Fibroblast of lung (primary cell): ENCODE measurements around the gene SCAF1. TPM values are rescaled to one million over a fixed set of nuclear protein-coding genes. Genes with fewer than 3 reads are reported as not detected.

Experiments used
- DNase-seq, 2 donors: peaks; one replicate each; pipeline versions ENCODE4 v3.0.0 to v3.0.0-alpha.2; 2010; ENCODE audit warnings: low read depth in 2 of 2
- H2AFZ ChIP-seq: 2 replicates; pipeline ENCODE4 v1.5.1; 2012; ENCODE audit warnings: low read length, control low read depth, inconsistent platforms
- H3K27ac ChIP-seq: 2 replicates; pipeline ENCODE4 v1.5.1; 2011; ENCODE audit warnings: low read length, control low read depth; ENCODE audit not compliant: insufficient read depth
- H3K27me3 ChIP-seq: 2 replicates; pipeline ENCODE4 v1.5.1; 2011; ENCODE audit warnings: mild to moderate bottlenecking, low read length; ENCODE audit not compliant: control insufficient read depth, insufficient read depth
- H3K36me3 ChIP-seq: 2 replicates; pipeline ENCODE4 v1.5.1; 2011; ENCODE audit warnings: low read length; ENCODE audit not compliant: control insufficient read depth, insufficient read depth
- H3K4me1 ChIP-seq: 2 replicates; pipeline ENCODE4 v1.5.1; 2011; ENCODE audit warnings: low read length; ENCODE audit not compliant: control insufficient read depth, insufficient read depth; ENCODE audit errors: extremely low read depth
- H3K4me2 ChIP-seq: 2 replicates; pipeline ENCODE4 v1.5.1; 2011; ENCODE audit warnings: low read length, control low read depth; ENCODE audit not compliant: insufficient read depth; ENCODE audit errors: extremely low read depth
- H3K4me3 ChIP-seq, 4 experiments: fragments of 200-600 bp in 1 of 4; sonication (generic) in 1 of 4; replicated peaks in 1 of 4; 2 replicates each; pipeline ENCODE4 v1.5.1; 2011 to 2016; ENCODE audit warnings: low read length in 4 of 4, low read depth in 3 of 4, mild to moderate bottlenecking in 3 of 4, control low read depth in 2 of 4, inconsistent platforms in 1 of 4, mixed read lengths in 1 of 4; ENCODE audit not compliant: insufficient read depth in 1 of 4; ENCODE audit errors: control extremely low read depth in 1 of 4
- H3K79me2 ChIP-seq: 2 replicates; pipeline ENCODE4 v1.5.1; 2012; ENCODE audit warnings: mild to moderate bottlenecking, low read length, inconsistent platforms; ENCODE audit not compliant: control insufficient read depth, insufficient read depth
- H3K9ac ChIP-seq: 2 replicates; pipeline ENCODE4 v1.5.1; 2011; ENCODE audit warnings: mild to moderate bottlenecking, low read length, control low read depth; ENCODE audit not compliant: insufficient read depth
- H3K9me3 ChIP-seq: 2 replicates; pipeline ENCODE4 v1.5.1; 2012; ENCODE audit warnings: low read depth, low read length; ENCODE audit not compliant: control insufficient read depth, insufficient read depth
- H4K20me1 ChIP-seq: 2 replicates; pipeline ENCODE4 v1.5.1; 2011; ENCODE audit warnings: low read length; ENCODE audit not compliant: control insufficient read depth, insufficient read depth; ENCODE audit errors: extremely low read depth
- EZH2 ChIP-seq: IDR thresholded peaks from 2 replicates; pipeline ENCODE4 v1.5.1; 2012; ENCODE audit warnings: low read length, control low read depth, mild to moderate bottlenecking; ENCODE audit errors: missing control alignments
- polyA plus RNA-seq, 2 donors: library from polyadenylated mRNA; depleted of rRNA in 1 of 2; stranded (reverse) in 1 of 2; unstranded in 1 of 2; fragments of >200 nt; gene quantifications; 2 replicates each; pipeline ENCODE4 v1.2.1, GENCODE V29; 2011 to 2012; ENCODE audit warnings: missing spikeins in 1 of 2
- total RNA-seq: library from RNA; depleted of rRNA; stranded (reverse); fragments of >200 nt; gene quantifications from 2 replicates; pipeline ENCODE4 v1.2.1, GENCODE V29; 2014
- TF ChIP-seq, protein P1 (sequence below), 2 donors: IDR thresholded peaks in 1 of 2; conservative IDR thresholded peaks in 1 of 2; 1 replicate in 1 of 2; 2 replicates in 1 of 2; pipeline ENCODE4 v1.5.1; 2011 to 2012; ENCODE audit warnings: low read length in 2 of 2, control low read depth in 1 of 2, inconsistent platforms in 1 of 2, low read depth in 1 of 2, mild to moderate bottlenecking in 1 of 2

SCAF1 gene
- total and polyA plus RNA-seq, 2 donors (not counting 1 experiment from before 2014, with no cell fraction given) = 8.7 to 11.9 TPM

DNA sequence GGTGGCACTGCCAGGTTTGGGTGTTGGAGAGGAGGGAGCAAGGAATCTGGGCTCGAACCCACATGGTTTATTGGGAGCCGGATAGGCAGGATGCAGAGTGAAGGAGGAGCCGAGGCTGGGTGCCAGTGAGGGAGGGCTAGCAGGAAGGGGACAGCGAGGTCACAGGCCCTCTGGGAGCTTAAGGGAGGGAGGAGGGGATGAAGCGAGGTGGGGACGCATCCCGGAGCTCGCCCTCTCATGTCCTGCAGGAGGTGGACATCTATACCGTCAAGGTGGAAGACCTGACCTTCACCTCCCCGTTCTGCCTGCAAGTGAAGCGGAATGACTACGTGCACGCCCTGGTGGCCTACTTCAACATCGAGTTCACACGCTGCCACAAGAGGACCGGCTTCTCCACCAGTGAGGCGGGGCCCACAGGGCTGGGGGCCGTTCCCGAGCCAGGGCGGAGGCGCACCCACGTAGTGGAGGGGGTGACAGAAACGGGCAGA is 43.9 kb downstream of the SCAF1 start:
- DNase-seq = no peak
- Histone ChIP-seq H3K27me3 (no peaks in the 10 kb centered on the region), H3K4me3 (no peak overlapping the region), H4K20me1 (no peaks in the 10 kb centered on the region), H3K79me2 (peaks cover 7% of the 10 kb centered on the region), H3K4me1 (peaks cover 3% of the 10 kb centered on the region), H3K9me3 (no peaks in the 10 kb centered on the region), H3K4me2 (no peak overlapping the region), H3K9ac (no peak overlapping the region), H2AFZ (no peak overlapping the region), H3K27ac (no peak overlapping the region), H3K36me3 (peaks cover 29% of the 10 kb centered on the region)
- TF ChIP-seq EZH2 = no peak
- TF ChIP-seq, protein P1, sequence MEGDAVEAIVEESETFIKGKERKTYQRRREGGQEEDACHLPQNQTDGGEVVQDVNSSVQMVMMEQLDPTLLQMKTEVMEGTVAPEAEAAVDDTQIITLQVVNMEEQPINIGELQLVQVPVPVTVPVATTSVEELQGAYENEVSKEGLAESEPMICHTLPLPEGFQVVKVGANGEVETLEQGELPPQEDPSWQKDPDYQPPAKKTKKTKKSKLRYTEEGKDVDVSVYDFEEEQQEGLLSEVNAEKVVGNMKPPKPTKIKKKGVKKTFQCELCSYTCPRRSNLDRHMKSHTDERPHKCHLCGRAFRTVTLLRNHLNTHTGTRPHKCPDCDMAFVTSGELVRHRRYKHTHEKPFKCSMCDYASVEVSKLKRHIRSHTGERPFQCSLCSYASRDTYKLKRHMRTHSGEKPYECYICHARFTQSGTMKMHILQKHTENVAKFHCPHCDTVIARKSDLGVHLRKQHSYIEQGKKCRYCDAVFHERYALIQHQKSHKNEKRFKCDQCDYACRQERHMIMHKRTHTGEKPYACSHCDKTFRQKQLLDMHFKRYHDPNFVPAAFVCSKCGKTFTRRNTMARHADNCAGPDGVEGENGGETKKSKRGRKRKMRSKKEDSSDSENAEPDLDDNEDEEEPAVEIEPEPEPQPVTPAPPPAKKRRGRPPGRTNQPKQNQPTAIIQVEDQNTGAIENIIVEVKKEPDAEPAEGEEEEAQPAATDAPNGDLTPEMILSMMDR (conservative IDR thresholded peaks at IDR 0.05 in 1 of 2, IDR thresholded peaks at IDR 0.05 in 1 of 2; ENCODE audit: low read depth in 1 of 2, low read length in 2 of 2) = no peak

DNA sequence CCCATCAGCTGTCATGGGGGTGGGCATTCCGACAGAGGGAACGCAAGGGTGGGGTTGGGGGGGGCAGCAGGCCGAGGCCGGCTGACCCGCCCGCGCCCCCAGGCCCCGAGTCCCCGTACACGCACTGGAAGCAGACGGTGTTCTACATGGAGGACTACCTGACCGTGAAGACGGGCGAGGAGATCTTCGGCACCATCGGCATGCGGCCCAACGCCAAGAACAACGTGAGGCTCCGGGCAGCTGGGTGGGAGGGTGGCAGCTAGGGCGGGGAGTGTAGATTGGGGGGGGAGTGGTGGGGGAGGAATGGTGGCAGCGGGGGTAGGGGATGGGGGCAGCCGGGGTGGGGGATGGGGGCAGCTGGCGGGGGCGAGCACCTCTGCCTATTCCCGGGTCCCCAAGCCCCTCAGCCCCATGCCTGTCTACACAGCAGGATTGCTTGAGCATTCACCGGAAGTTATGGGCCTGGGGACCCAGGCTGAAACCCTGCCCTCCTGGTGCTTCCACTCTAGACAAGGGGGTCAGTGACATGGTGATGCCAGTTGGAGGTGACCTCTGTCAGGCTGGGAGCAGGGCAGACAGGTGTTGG is 44.6 kb downstream of the SCAF1 start:
- H3K9me3 ChIP-seq = no peaks in the 10 kb centered on the region
- no peak overlapping the region for H3K4me3 ChIP-seq
- DNase-seq = no peak
- H3K27ac ChIP-seq = no peak overlapping the region
- no peak overlapping the region for H3K4me2 ChIP-seq
- H3K27me3 ChIP-seq = no peaks in the 10 kb centered on the region
- no peaks in the 10 kb centered on the region for H4K20me1 ChIP-seq
- TF ChIP-seq, protein P1 (conservative IDR thresholded peaks at IDR 0.05 in 1 of 2, IDR thresholded peaks at IDR 0.05 in 1 of 2; ENCODE audit: low read depth in 1 of 2, low read length in 2 of 2) = no peak
- TF ChIP-seq EZH2 = no peak
- no peak overlapping the region for H2AFZ ChIP-seq
- H3K79me2 ChIP-seq = peaks cover 3% of the 10 kb centered on the region
- peaks cover 3% of the 10 kb centered on the region for H3K4me1 ChIP-seq
- peaks cover 29% of the 10 kb centered on the region for H3K36me3 ChIP-seq
- no peak overlapping the region for H3K9ac ChIP-seq

DNA sequence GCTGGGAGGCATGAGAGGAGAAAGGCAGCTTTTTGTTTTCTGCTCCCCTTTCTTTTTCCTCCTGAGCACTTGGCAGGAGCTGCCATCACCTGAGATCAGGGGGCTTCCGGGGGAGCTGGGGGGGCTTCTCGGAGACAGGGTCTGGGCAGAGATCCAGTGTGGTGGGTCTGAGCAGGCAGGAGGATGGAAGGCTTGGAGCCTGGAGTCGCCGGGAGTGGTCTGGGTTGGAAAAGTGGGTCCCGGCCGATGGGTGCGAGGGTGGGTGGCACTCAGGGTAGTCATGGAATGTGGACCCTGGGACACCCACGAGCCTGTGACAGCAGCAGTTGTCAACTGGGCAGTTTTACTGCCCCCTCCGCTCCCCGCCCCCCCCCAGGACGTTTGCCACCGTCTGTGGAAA is 45.1 kb downstream of the SCAF1 start:
- Histone ChIP-seq H3K27me3 (no peaks in the 10 kb centered on the region), H2AFZ (no peak overlapping the region), H3K27ac (no peak overlapping the region), H3K79me2 (no peaks in the 10 kb centered on the region), H3K4me1 (peaks cover 5% of the 10 kb centered on the region), H3K36me3 (peaks cover 26% of the 10 kb centered on the region), H4K20me1 (no peaks in the 10 kb centered on the region), H3K9ac (no peak overlapping the region), H3K9me3 (no peaks in the 10 kb centered on the region), H3K4me3 (no peak overlapping the region), H3K4me2 (no peak overlapping the region)
- DNase-seq = no peak
- TF ChIP-seq, protein P1 (conservative IDR thresholded peaks at IDR 0.05 in 1 of 2, IDR thresholded peaks at IDR 0.05 in 1 of 2; ENCODE audit: low read depth in 1 of 2, low read length in 2 of 2) = no peak
- no peak for TF ChIP-seq EZH2
